Peyer's patch (tissue), 4 donors: ENCODE results near the gene TGFBI.

ENCODE experiments used
- POLR2A ChIP-seq, 2 donors: fragments of 450-650 bp; IDR thresholded peaks; one replicate each; pipeline ENCODE4 v1.5.1; 2017; ENCODE audit warnings: antibody characterized with exemption in 2 of 2, mild to moderate bottlenecking in 2 of 2, moderate library complexity in 2 of 2
- TF ChIP-seq, protein P1 (sequence below), 6 experiments: fragments of 450-650 bp in 4 of 6; fragments of 200-600 bp in 2 of 6; sonication (generic) in 1 of 6; IDR thresholded peaks; one replicate each; pipeline ENCODE4 v1.5.1; 2017 to 2019; ENCODE audit warnings: antibody characterized with exemption in 6 of 6, mild to moderate bottlenecking in 3 of 6, moderate library complexity in 1 of 6

DNA sequence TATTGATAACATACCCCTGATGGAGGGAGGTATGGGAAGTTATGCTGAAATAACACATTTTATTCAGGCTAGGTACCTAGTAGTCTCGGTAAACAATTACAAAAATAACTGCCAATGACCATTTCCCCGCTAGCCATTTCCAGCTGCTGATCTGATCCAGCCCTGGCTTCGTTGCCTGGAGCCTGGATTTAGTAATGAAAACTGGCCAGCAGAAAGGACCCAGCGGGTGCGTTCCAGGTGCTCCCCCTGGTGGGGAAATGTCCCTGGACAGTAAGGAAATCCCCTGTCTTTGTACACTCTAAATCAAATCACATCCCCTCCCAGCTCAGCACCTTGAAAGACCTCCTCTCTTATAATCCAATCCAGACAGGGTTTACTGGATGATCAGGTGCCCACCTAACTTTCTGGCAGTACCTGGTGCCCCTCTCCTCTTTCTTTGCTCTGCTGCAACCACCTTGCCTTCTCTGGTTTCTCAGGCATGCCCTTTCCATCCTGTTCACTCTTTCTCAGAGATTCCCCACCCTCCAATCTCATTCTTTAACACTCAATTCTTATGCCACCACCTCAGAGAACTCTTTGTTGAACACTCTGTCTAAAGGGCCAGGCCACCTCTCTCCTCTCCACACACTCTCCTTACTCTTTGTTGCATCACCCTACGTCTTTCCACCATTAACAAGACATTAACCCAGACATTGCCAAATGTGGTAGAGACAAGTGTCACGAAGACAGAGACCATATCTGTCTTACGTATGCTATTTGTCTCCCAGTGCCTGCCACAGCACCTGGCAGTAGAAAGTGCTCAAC is 53.8 kb downstream of the TGFBI start:
- TF ChIP-seq POLR2A (IDR thresholded peaks at IDR 0.05), result no peak
- TF ChIP-seq, protein P1, sequence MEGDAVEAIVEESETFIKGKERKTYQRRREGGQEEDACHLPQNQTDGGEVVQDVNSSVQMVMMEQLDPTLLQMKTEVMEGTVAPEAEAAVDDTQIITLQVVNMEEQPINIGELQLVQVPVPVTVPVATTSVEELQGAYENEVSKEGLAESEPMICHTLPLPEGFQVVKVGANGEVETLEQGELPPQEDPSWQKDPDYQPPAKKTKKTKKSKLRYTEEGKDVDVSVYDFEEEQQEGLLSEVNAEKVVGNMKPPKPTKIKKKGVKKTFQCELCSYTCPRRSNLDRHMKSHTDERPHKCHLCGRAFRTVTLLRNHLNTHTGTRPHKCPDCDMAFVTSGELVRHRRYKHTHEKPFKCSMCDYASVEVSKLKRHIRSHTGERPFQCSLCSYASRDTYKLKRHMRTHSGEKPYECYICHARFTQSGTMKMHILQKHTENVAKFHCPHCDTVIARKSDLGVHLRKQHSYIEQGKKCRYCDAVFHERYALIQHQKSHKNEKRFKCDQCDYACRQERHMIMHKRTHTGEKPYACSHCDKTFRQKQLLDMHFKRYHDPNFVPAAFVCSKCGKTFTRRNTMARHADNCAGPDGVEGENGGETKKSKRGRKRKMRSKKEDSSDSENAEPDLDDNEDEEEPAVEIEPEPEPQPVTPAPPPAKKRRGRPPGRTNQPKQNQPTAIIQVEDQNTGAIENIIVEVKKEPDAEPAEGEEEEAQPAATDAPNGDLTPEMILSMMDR (IDR thresholded peaks at IDR 0.05), result peak; percentile 35 to 82 (median 64)
